ENCODE data around the gene ASB13.

DNA sequence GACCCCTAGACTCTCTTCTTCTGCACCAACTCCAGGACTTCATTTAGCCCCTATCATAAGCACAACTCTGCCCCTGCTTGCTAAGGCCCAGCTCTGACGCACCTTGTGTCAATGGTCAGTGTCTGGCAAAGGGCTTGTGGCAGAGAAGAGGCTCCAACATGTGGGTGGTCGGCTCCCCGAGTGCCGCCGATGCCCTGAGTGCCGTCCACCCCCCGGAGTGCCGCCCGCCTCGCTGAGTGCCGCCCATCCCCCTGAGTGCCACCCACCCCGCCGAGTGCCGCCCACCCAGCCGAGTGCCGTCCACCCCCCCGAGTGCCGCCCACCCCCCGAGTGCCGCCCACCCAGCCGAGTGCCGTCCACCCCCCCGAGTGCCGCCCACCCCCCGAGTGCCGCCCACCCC, 50.3 kb downstream of the ASB13 start:
- no peak for TF ChIP-seq SIN3A (IDR thresholded peaks at IDR 0.05; ENCODE audit: borderline replicate concordance, low read depth, low read length)
- TF ChIP-seq GATA2 (CRISPR knock-in tag; IDR thresholded peaks at IDR 0.05) = no peak
- TF ChIP-seq, protein P1, sequence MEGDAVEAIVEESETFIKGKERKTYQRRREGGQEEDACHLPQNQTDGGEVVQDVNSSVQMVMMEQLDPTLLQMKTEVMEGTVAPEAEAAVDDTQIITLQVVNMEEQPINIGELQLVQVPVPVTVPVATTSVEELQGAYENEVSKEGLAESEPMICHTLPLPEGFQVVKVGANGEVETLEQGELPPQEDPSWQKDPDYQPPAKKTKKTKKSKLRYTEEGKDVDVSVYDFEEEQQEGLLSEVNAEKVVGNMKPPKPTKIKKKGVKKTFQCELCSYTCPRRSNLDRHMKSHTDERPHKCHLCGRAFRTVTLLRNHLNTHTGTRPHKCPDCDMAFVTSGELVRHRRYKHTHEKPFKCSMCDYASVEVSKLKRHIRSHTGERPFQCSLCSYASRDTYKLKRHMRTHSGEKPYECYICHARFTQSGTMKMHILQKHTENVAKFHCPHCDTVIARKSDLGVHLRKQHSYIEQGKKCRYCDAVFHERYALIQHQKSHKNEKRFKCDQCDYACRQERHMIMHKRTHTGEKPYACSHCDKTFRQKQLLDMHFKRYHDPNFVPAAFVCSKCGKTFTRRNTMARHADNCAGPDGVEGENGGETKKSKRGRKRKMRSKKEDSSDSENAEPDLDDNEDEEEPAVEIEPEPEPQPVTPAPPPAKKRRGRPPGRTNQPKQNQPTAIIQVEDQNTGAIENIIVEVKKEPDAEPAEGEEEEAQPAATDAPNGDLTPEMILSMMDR (IDR thresholded peaks at IDR 0.05) = no peak
- TF ChIP-seq, protein P2, sequence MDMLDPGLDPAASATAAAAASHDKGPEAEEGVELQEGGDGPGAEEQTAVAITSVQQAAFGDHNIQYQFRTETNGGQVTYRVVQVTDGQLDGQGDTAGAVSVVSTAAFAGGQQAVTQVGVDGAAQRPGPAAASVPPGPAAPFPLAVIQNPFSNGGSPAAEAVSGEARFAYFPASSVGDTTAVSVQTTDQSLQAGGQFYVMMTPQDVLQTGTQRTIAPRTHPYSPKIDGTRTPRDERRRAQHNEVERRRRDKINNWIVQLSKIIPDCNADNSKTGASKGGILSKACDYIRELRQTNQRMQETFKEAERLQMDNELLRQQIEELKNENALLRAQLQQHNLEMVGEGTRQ (IDR thresholded peaks at IDR 0.05; ENCODE audit: borderline replicate concordance, low read depth, low read length) = no peak
- TF ChIP-seq POLR2AphosphoS5 (IDR thresholded peaks at IDR 0.05; ENCODE audit: low read depth, low read length) = no peak
- no peak for TF ChIP-seq EP300 (IDR thresholded peaks at IDR 0.05; ENCODE audit: borderline replicate concordance in 1 of 2, low read depth in 1 of 2, low read length in 1 of 2)
